MG63 (cell line): ENCODE data around the gene SPPL3. TPM values are rescaled to one million over a fixed set of nuclear protein-coding genes. Genes with fewer than 3 reads are reported as not detected.

ENCODE experiments used
- DNase-seq: peaks from one replicate; pipeline ENCODE4 v3.0.0-alpha.2; 2020
- H3K27me3 ChIP-seq: fragments of 250-450 bp; sonication (Bioruptor Pico); 2 replicates; pipeline ENCODE4 v1.5.1; 2020; ENCODE audit warnings: mild to moderate bottlenecking, moderate library complexity
- H3K36me3 ChIP-seq: fragments of 250-450 bp; sonication (Bioruptor Pico); 2 replicates; pipeline ENCODE4 v1.5.1; 2020; ENCODE audit warnings: mild to moderate bottlenecking, moderate library complexity
- H3K4me3 ChIP-seq: fragments of 250-450 bp; sonication (Bioruptor Pico); 2 replicates; pipeline ENCODE4 v1.5.1; 2020; ENCODE audit warnings: mild to moderate bottlenecking, moderate library complexity
- H3K9me3 ChIP-seq: fragments of 250-450 bp; sonication (Bioruptor Pico); 2 replicates; pipeline ENCODE4 v1.5.1; 2020; ENCODE audit warnings: mild to moderate bottlenecking, moderate library complexity
- total RNA-seq: library from RNA; depleted of rRNA; stranded (reverse); fragments of >200 nt; shearing (Covaris generic); gene quantifications from 2 replicates; pipeline ENCODE4 v1.2.3, GENCODE V29; 2014; ENCODE audit warnings: low replicate concordance

SPPL3 gene
- total RNA-seq, 1 experiment from 2014 or later = 6.2 TPM

- DNase-seq = no peak
- Histone ChIP-seq H3K27me3 (no peaks in the 10 kb centered on the region; the same call in 1 of the 2 replicates), H3K4me3 (no peak overlapping the region), H3K36me3 (no peaks in the 10 kb centered on the region), H3K9me3 (no peaks in the 10 kb centered on the region)
Measured at GRCh38 chr12:120820884-120821510, 83.2 kb downstream of the SPPL3 start.

DNA sequence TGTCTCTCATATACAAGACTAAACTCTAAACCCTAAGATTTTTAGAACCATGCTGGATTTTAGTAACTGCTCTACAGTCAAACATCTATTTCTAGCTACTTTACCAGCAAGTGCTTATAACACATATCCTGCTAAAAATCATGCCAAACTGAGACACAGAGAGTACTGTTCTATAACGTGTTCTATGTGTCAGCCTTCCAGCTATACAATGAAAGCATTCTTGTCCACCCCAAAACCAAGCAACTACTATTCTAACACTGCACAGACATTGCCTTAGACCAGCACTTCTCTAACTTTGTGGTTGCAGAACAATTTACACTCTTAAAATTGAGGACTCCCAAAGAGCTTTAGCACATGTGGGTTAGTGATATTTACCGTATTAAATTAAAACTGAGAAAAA is 85.7 kb downstream of the SPPL3 start:
- H3K27me3 ChIP-seq = no peaks in the 10 kb centered on the region; the same call in 1 of the 2 replicates
- no peak for DNase-seq
- H3K9me3 ChIP-seq = no peaks in the 10 kb centered on the region
- no peaks in the 10 kb centered on the region for H3K36me3 ChIP-seq
- no peak overlapping the region for H3K4me3 ChIP-seq

GRCh38 chr12:120817559-120818330 is 86.4 kb downstream of the SPPL3 start:
- DNase-seq = no peak
- no peaks in the 10 kb centered on the region for H3K36me3 ChIP-seq
- no peak overlapping the region for H3K4me3 ChIP-seq

GRCh38 chr12:120816363-120816762 is 87.8 kb downstream of the SPPL3 start:
- Histone ChIP-seq H3K4me3 (no peak overlapping the region), H3K36me3 (no peaks in the 10 kb centered on the region), H3K27me3 (no peaks in the 10 kb centered on the region; the same call in 1 of the 2 replicates), H3K9me3 (no peaks in the 10 kb centered on the region)
- DNase-seq = no peak

More at GRCh38 chr12:120817559-120818330, 86.4 kb downstream of the SPPL3 start:
- Histone ChIP-seq H3K27me3 (no peaks in the 10 kb centered on the region; the same call in 1 of the 2 replicates), H3K9me3 (no peaks in the 10 kb centered on the region)

- no peak for DNase-seq
- Histone ChIP-seq H3K9me3 (no peaks in the 10 kb centered on the region), H3K27me3 (no peaks in the 10 kb centered on the region; the same call in 1 of the 2 replicates), H3K4me3 (no peak overlapping the region), H3K36me3 (no peaks in the 10 kb centered on the region)
Measured at GRCh38 chr12:120814903-120815429, 89.2 kb downstream of the SPPL3 start.

DNA sequence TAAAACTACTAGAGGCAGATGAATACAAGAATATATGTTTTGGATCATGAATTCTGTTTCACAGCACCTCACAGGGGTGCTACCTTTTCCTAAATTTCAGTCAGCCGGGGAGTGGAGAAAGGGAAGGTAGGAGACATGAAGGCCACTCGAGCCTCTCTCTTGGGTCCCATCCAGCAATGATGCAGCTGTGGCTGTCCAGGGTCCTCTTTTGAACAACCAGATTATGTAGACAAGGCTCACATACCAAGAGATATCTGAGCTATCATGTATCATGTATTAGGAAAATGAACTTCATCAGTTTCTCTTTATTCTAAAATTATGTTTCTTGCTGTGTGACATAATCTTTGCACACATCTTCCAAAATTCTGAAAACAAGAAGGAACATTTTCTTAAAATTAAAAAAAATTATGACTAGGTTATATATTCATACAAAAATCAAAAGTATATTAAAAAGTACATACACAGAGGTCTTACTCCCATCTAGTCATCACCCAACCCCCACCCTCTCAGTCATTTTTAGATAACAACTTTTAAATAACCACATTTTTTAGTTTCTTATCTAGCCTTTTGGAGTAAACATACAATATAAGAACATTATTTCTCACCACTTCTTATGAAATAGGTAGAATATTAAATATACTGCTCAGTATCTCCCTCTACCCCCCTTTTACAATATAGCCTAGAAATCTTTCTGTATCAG is 89.8 kb downstream of the SPPL3 start:
- no peak overlapping the region for H3K4me3 ChIP-seq
- H3K9me3 ChIP-seq = no peaks in the 10 kb centered on the region
- H3K36me3 ChIP-seq = no peaks in the 10 kb centered on the region; the same call in 1 of the 2 replicates
- no peaks in the 10 kb centered on the region; the same call in 1 of the 2 replicates for H3K27me3 ChIP-seq
- no peak for DNase-seq

GRCh38 chr12:120813588-120814153 is 90.5 kb downstream of the SPPL3 start:
- Histone ChIP-seq H3K27me3 (no peaks in the 10 kb centered on the region), H3K9me3 (no peaks in the 10 kb centered on the region), H3K36me3 (no peaks in the 10 kb centered on the region; the same call in 1 of the 2 replicates), H3K4me3 (no peak overlapping the region)
- DNase-seq = no peak

DNA sequence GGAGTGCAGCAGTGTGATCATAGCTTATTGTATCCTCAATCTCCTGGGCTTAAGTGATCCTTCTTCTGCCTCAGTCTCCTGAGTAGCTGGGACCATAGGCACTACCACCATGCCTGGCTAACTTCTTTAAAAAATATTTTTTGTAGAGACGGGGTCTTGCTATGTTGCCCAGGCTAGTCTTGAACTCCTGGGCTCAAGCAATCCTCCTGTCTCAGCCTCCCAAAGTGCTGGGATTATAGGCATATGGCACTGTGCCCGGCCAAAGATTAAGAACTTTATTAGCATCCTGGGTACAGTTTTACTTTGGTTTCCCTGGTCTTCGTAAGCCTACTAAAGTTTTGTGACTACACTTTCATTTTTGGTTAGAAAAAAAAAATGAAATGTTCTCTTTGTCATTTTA is 94.1 kb downstream of the SPPL3 start:
- no peak for DNase-seq
- no peaks in the 10 kb centered on the region; the same call in 1 of the 2 replicates for H3K36me3 ChIP-seq
- no peaks in the 10 kb centered on the region for H3K9me3 ChIP-seq
- H3K27me3 ChIP-seq = no peaks in the 10 kb centered on the region
- no peak overlapping the region for H3K4me3 ChIP-seq

GRCh38 chr12:120804428-120804827 is 99.7 kb downstream of the SPPL3 start:
- DNase-seq = no peak
- Histone ChIP-seq H3K4me3 (no peak overlapping the region), H3K9me3 (no peaks in the 10 kb centered on the region), H3K36me3 (no peaks in the 10 kb centered on the region; the same call in 1 of the 2 replicates), H3K27me3 (no peaks in the 10 kb centered on the region)

DNA sequence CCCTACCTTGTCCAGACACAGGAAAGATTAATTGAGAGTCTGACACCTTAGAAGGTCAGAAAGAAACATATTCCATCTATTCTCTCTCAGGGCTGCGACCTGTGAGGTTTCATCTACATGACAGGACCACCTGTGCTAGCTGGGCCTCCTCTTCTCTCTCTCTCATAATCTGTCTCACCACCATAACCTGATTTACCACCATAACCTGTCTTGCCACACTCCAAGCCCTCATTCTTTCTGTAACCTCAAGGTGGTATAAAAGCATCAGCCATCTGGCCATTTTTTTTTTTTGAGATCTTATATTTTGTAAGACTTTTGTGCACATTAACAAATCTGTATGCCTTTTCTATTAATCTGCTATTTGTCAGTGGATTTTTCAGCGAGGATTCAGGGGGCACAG is 103.0 kb downstream of the SPPL3 start:
- DNase-seq = no peak
- Histone ChIP-seq H3K4me3 (no peak overlapping the region), H3K36me3 (no peaks in the 10 kb centered on the region; the same call in 1 of the 2 replicates), H3K9me3 (peaks cover 5% of the 10 kb centered on the region), H3K27me3 (no peaks in the 10 kb centered on the region)

DNA sequence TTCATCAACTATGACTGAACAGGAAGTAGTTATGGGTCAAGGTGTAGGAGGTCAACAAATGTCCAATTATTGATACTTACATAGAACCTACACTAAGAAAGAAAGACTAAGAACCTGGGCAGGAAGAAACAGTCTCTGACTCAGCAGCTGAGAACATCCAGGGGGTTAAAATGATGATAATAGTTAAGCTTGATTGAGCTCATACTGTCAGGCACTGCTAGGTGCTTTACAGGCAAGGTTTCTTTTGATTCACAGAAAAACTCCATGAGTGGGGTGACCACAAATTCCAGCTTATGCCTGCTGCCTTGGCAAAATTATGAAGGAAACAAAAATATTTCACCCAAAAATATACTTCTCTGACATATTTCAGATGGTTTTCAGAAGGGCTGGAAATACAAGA is 103.5 kb downstream of the SPPL3 start:
- peaks cover 3% of the 10 kb centered on the region for H3K36me3 ChIP-seq
- H3K4me3 ChIP-seq = no peak overlapping the region
- DNase-seq = no peak
- H3K27me3 ChIP-seq = no peaks in the 10 kb centered on the region
- peaks cover 10% of the 10 kb centered on the region for H3K9me3 ChIP-seq

DNA sequence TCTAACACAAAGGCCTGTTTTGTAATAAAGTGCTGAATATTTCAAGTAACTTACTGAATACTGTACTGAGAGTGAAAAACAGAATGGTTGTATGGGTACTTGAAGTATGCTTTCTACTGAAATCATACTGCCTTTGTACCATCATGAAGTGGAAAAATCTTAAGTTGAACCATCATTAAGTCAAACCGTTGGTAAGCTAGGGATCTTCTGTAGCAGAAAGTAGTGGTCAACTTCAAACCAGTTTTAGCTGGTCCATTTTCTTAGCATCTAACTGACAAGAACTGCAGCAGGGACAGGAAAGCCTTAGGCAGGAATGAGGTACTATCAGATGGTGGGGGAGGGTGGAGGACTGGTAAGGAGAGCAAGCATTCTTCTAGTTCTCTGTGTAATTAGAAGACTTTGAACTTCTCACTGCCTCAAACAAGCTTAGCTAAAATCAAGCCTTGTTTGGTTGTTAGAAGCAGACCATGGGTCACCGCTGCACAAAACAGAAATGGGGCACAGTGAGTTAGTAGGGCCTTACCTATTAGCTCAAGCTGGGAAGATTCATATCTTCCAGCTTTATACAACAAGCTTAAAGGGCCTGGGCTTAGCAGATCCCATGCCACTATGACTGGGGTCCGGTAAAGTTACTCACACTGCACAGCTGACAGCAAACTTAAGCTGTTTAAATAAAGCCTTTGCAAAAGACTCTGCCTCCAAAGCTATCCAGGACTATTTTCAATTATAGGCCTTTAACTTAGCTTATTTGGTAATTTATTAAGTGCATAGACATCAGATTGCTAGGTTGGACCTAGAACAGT is 104.7 kb downstream of the SPPL3 start:
- Histone ChIP-seq H3K36me3 (peaks cover 3% of the 10 kb centered on the region), H3K27me3 (no peaks in the 10 kb centered on the region), H3K9me3 (peaks cover 18% of the 10 kb centered on the region), H3K4me3 (no peak overlapping the region)
- no peak for DNase-seq

GRCh38 chr12:120798696-120799095 is 105.5 kb downstream of the SPPL3 start:
- Histone ChIP-seq H3K27me3 (no peaks in the 10 kb centered on the region), H3K4me3 (no peak overlapping the region), H3K9me3 (peaks cover 20% of the 10 kb centered on the region), H3K36me3 (peaks cover 5% of the 10 kb centered on the region)
- no peak for DNase-seq

- no peak for DNase-seq
Measured at GRCh38 chr12:120797677-120798642, 106.2 kb downstream of the SPPL3 start.

More at GRCh38 chr12:120797677-120798642, 106.2 kb downstream of the SPPL3 start:
- Histone ChIP-seq H3K9me3 (peaks cover 20% of the 10 kb centered on the region), H3K36me3 (peaks cover 6% of the 10 kb centered on the region), H3K27me3 (no peaks in the 10 kb centered on the region), H3K4me3 (no peak overlapping the region)
